ENCODE data around the gene CCM2. TPM values are rescaled to one million over a fixed set of nuclear protein-coding genes. Genes with fewer than 3 reads are reported as not detected.
"Not testable (repeated sequence)": the region's sequence is repeated elsewhere in the genome, so short reads cannot be mapped to it uniquely, and the experiment has no call there.

The CCM2 gene
- total and polyA plus RNA-seq, 7 donors = 33.3 to 110 (median 49.9) TPM

GRCh38 chr7:45024126-45024744 lies 24.2 kb downstream of the CCM2 start:
- Histone ChIP-seq H3K4me1 (no peaks in the 10 kb centered on the region), H3K4me3 (no peak overlapping the region), H3K27ac (no peak overlapping the region), H3K9me3 (no peaks in the 10 kb centered on the region), H3K27me3 (ENCODE audit: insufficient read depth in 3 of 3, low read length in 2 of 3) (no peaks in the 10 kb centered on the region), H3K36me3 (ENCODE audit: insufficient read depth in 1 of 2, low read depth in 1 of 2) (peaks cover 0 to 23% of the 10 kb centered on the region in 2 donors)
- no peak for ATAC-seq
- no peak for TF ChIP-seq CTCF (IDR thresholded peaks at IDR 0.05)
- 95 to 100% (median 99%) methylated on average over 2 of the region's 2 CpGs for WGBS, 3 donors
- DNase-seq = no peak
- intact Hi-C loops (cut with DNase I) = no loop called here

- H3K9me3 ChIP-seq; H3K27me3 ChIP-seq (ENCODE audit: insufficient read depth in 3 of 3, low read length in 2 of 3); ATAC-seq; H3K4me1 ChIP-seq; DNase-seq; H3K27ac ChIP-seq; H3K4me3 ChIP-seq; intact Hi-C loops (cut with DNase I): not testable (repeated sequence)
- 94 to 95% (median 95%) methylated on average over 12 of the region's 12 CpGs for WGBS, 3 donors
- peaks cover 0 to 21% of the 10 kb centered on the region in 2 donors for H3K36me3 ChIP-seq (ENCODE audit: insufficient read depth in 1 of 2, low read depth in 1 of 2)
These were observed 25.5 kb downstream of the CCM2 start for GRCh38 chr7:45025473-45025872.

GRCh38 chr7:45026013-45026412 lies 26.0 kb downstream of the CCM2 start:
- H3K9me3 ChIP-seq = no peaks in the 10 kb centered on the region
- H3K4me1 ChIP-seq = no peaks in the 10 kb centered on the region
- no peaks in the 10 kb centered on the region for H3K27me3 ChIP-seq (ENCODE audit: insufficient read depth in 3 of 3, low read length in 2 of 3)
- DNase-seq = no peak
- ATAC-seq = no peak
- no peak overlapping the region for H3K4me3 ChIP-seq
- H3K27ac ChIP-seq = no peak overlapping the region
- 86 to 99% (median 97%) methylated on average over 1 of the region's 1 CpG for WGBS, 3 donors
- H3K36me3 ChIP-seq (ENCODE audit: insufficient read depth in 1 of 2, low read depth in 1 of 2) = peaks cover 0 to 21% of the 10 kb centered on the region in 2 donors
- no peak for TF ChIP-seq CTCF (IDR thresholded peaks at IDR 0.05)
- intact Hi-C loops (cut with DNase I) = no loop called here

GRCh38 chr7:45026984-45027773 lies 27.2 kb downstream of the CCM2 start:
- no peak for TF ChIP-seq CTCF (IDR thresholded peaks at IDR 0.05)
- ATAC-seq (no peak), DNase-seq (no peak)
- Histone ChIP-seq H3K27ac (no peak overlapping the region), H3K4me1 (no peaks in the 10 kb centered on the region), H3K4me3 (peak overlapping the region; percentile 23), H3K9me3 (no peaks in the 10 kb centered on the region), H3K36me3 (ENCODE audit: insufficient read depth in 1 of 2, low read depth in 1 of 2) (peaks cover 0 to 21% of the 10 kb centered on the region in 2 donors), H3K27me3 (ENCODE audit: insufficient read depth in 3 of 3, low read length in 2 of 3) (no peaks in the 10 kb centered on the region)
- 93 to 96% (median 93%) methylated on average over 10 of the region's 10 CpGs for WGBS, 3 donors
- intact Hi-C loops (cut with DNase I) = no loop called here

GRCh38 chr7:45027774-45028114 lies 27.7 kb downstream of the CCM2 start:
- WGBS, 3 donors = 90 to 100% (median 94%) methylated on average over 4 of the region's 4 CpGs
- Histone ChIP-seq H3K27me3 (ENCODE audit: insufficient read depth in 3 of 3, low read length in 2 of 3) (no peaks in the 10 kb centered on the region), H3K9me3 (no peaks in the 10 kb centered on the region), H3K36me3 (ENCODE audit: insufficient read depth in 1 of 2, low read depth in 1 of 2) (peaks cover 0 to 21% of the 10 kb centered on the region in 2 donors), H3K4me3 (peak overlapping the region; percentile 23), H3K4me1 (no peaks in the 10 kb centered on the region), H3K27ac (no peak overlapping the region)
- intact Hi-C loops (cut with DNase I) = no loop called here
- ATAC-seq (no peak), DNase-seq (no peak)
- no peak for TF ChIP-seq CTCF (IDR thresholded peaks at IDR 0.05)
